ENCODE measurements around the gene TMEM8B. TPM values are rescaled to one million over a fixed set of nuclear protein-coding genes. Genes with fewer than 3 reads are reported as not detected.

TMEM8B gene
- total RNA-seq, 1 experiment from 2014 or later, result 4.6 TPM

GRCh38 chr9:35909687-35910612 is 80.9 kb downstream of the TMEM8B start:
- Mint-ChIP-seq H3K4me1 (ENCODE audit: insufficient read depth, unreplicated experiment) (peaks cover 46% of the 10 kb centered on the region), H3K9me3 (ENCODE audit: unreplicated experiment) (no peaks in the 10 kb centered on the region), H3K36me3 (ENCODE audit: insufficient read depth, unreplicated experiment) (no peaks in the 10 kb centered on the region), H3K27ac (ENCODE audit: low read depth, unreplicated experiment) (peak overlapping the region; percentile 88), H3K27me3 (ENCODE audit: insufficient read depth, unreplicated experiment) (no peaks in the 10 kb centered on the region), H3K4me3 (ENCODE audit: unreplicated experiment) (peak overlapping the region; percentile 53)
- no peak for DNase-seq (ENCODE audit: unreplicated experiment)
- ChIA-PET CTCF (interaction anchor here (0.6 to 3.9 kb wide), 15 partner anchors 7 to 214 kb away, joined by 3 to 26 read pairs (median 8); no protein-coding TSS in a partner anchor), POLR2A (interaction anchor here (0.6 to 2.3 kb wide), 7 partner anchors 7 to 388 kb away, joined by 3 to 17 read pairs (median 4); no protein-coding TSS in a partner anchor)
- intact Hi-C loops (cut with micrococcal nuclease), result loop anchor here (10.0 kb wide), 1 partner anchor 255 kb away; the partner anchor contains the start of genes CCDC107, RMRP and SIT1
- TF ChIP-seq CTCF (IDR thresholded peaks at IDR 0.05; ENCODE audit: unreplicated experiment), result no peak
- BruUV-seq (replicated peaks), result no TSS peak

DNA sequence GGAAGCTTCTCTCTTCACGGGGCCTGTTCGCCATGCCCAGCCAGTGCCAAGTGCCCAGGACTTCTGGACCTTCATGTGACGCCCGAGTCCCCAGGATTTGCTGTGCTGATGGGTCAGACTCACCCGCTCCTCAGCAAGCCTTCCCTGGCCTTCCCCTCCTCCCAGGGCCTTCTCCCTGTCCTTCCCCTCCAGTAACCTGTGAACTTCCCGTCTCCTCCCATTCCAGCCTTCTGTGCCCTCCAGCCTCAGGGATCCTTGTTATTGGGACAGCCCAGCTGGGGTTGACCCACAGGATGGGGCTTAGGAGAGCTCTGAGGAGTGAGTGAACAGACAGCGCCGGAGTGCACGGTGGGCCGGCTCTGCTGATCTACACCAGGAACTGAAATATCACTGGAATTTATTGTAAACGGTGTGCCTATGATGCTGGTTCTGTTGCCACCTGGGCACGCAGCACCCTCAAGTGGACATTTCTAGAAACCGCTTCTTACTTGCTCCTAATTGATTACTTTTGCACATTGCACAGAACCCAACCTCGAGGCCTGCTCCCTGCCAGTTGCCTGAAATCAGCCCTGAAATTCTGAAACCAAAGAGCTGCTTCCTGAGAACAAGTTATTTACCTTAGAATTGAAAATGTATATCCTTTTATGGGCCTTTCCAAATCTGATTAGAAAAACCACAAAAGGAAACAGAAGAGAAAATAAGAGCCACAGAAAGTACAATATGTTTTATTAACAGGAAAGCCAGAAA is 81.8 kb downstream of the TMEM8B start:
- ChIA-PET CTCF (interaction anchor here (0.6 to 3.9 kb wide), 28 partner anchors 8 to 932 kb away, joined by 3 to 26 read pairs (median 4); no protein-coding TSS in a partner anchor), POLR2A (interaction anchor here (0.7 to 2.3 kb wide), 5 partner anchors 8 to 34 kb away, joined by 3 to 17 read pairs (median 8); no protein-coding TSS in a partner anchor)
- Mint-ChIP-seq H3K9me3 (ENCODE audit: unreplicated experiment) (no peaks in the 10 kb centered on the region), H3K36me3 (ENCODE audit: insufficient read depth, unreplicated experiment) (no peaks in the 10 kb centered on the region), H3K27me3 (ENCODE audit: insufficient read depth, unreplicated experiment) (no peaks in the 10 kb centered on the region), H3K4me3 (ENCODE audit: unreplicated experiment) (peak overlapping the region; percentile 53), H3K27ac (ENCODE audit: low read depth, unreplicated experiment) (peak overlapping the region; percentile 88), H3K4me1 (ENCODE audit: insufficient read depth, unreplicated experiment) (peaks cover 42% of the 10 kb centered on the region)
- peak; percentile 55 for TF ChIP-seq CTCF (IDR thresholded peaks at IDR 0.05; ENCODE audit: unreplicated experiment)
- intact Hi-C loops (cut with micrococcal nuclease), result loop anchor here (1.0 kb wide), 1 partner anchor 7 kb away; no protein-coding TSS in a partner anchor
- no TSS peak for BruUV-seq (replicated peaks)
- DNase-seq (ENCODE audit: unreplicated experiment), result peak; percentile 86

GRCh38 chr9:35911690-35912089 is 82.7 kb downstream of the TMEM8B start:
- intact Hi-C loops (cut with micrococcal nuclease), result loop anchor here (1.0 kb wide), 1 partner anchor 8 kb away; no protein-coding TSS in a partner anchor
- H3K27me3 Mint-ChIP-seq (ENCODE audit: insufficient read depth, unreplicated experiment), result no peaks in the 10 kb centered on the region
- no peak for TF ChIP-seq CTCF (IDR thresholded peaks at IDR 0.05; ENCODE audit: unreplicated experiment)
- no peaks in the 10 kb centered on the region for H3K36me3 Mint-ChIP-seq (ENCODE audit: insufficient read depth, unreplicated experiment)
- ChIA-PET CTCF (interaction anchor here (0.6 to 3.9 kb wide), 24 partner anchors 8 to 933 kb away, joined by 3 to 26 read pairs (median 5); no protein-coding TSS in a partner anchor), POLR2A (interaction anchor here (1.5 to 2.3 kb wide), 2 partner anchors 9 to 33 kb away, joined by 8 to 17 read pairs; no protein-coding TSS in a partner anchor)
- no TSS peak for BruUV-seq (replicated peaks)
- H3K4me3 Mint-ChIP-seq (ENCODE audit: unreplicated experiment), result no peak overlapping the region
- no peaks in the 10 kb centered on the region for H3K9me3 Mint-ChIP-seq (ENCODE audit: unreplicated experiment)
- peaks cover 33% of the 10 kb centered on the region for H3K4me1 Mint-ChIP-seq (ENCODE audit: insufficient read depth, unreplicated experiment)
- no peak for DNase-seq (ENCODE audit: unreplicated experiment)
- no peak overlapping the region for H3K27ac Mint-ChIP-seq (ENCODE audit: low read depth, unreplicated experiment)
